ENCODE data around the gene CIAO3.

- no peak for TF ChIP-seq POLR2AphosphoS5 (IDR thresholded peaks at IDR 0.05)
- no peak for TF ChIP-seq CTCF (IDR thresholded peaks at IDR 0.05)
Observed at GRCh38 chr16:732332-732731, 8.5 kb downstream of the CIAO3 start.

All from prostate gland (tissue), 2 donors.